Stimulated activated CD8-positive, alpha-beta memory T cell treated with anti-CD3 and anti-CD28 coated beads, Interleukin-15, amount 100 ng/mL, for 4 hours (primary cell): Measurements from ENCODE around the gene NTPCR.

Experiments used
- DNase-seq, 2 donors: peaks; one replicate each; pipeline ENCODE4 v3.0.0-alpha.2; 2020; ENCODE audit warnings: low read depth in 2 of 2

The NTPCR gene

GRCh38 chr1:233010146-233010545 is 59.7 kb downstream of the NTPCR start:
- DNase-seq, result no peak

GRCh38 chr1:233012021-233012420 is 61.6 kb downstream of the NTPCR start:
- no peak for DNase-seq

- DNase-seq, result no peak
These were observed 65.6 kb downstream of the NTPCR start for GRCh38 chr1:233015965-233016364.

- DNase-seq, result no peak
These were observed 66.4 kb downstream of the NTPCR start for GRCh38 chr1:233016798-233017197.

- DNase-seq, result no peak
These were observed 68.7 kb downstream of the NTPCR start for GRCh38 chr1:233019083-233019482.

GRCh38 chr1:233019778-233020325 is 69.4 kb downstream of the NTPCR start:
- DNase-seq, result no peak

- DNase-seq, result no peak
These were observed 70.0 kb downstream of the NTPCR start for GRCh38 chr1:233020426-233020825.

GRCh38 chr1:233022246-233022645 is 71.8 kb downstream of the NTPCR start:
- DNase-seq, result no peak

- no peak for DNase-seq
These were observed 73.8 kb downstream of the NTPCR start for GRCh38 chr1:233024199-233024598.

GRCh38 chr1:233025157-233025556 is 74.7 kb downstream of the NTPCR start:
- no peak for DNase-seq

GRCh38 chr1:233025567-233025966 is 75.2 kb downstream of the NTPCR start:
- DNase-seq, result no peak

- no peak for DNase-seq
These were observed 76.6 kb downstream of the NTPCR start for GRCh38 chr1:233027046-233027445.

GRCh38 chr1:233031521-233031920 is 81.1 kb downstream of the NTPCR start:
- no peak for DNase-seq

- no peak for DNase-seq
These were observed 82.5 kb downstream of the NTPCR start for GRCh38 chr1:233032916-233033315.

- no peak for DNase-seq
These were observed 83.0 kb downstream of the NTPCR start for GRCh38 chr1:233033361-233033760.
